HEK293 (cell line): Measurements from ENCODE around the gene NOLC1.

Experiments used
- CTCF ChIA-PET: fragments of 350-600 bp; formaldehyde crosslinking; extraction: SDS; loops from one replicate; lab custom pipeline; 2021; ENCODE audit warnings: antibody characterized with exemption; lab: Yijun Ruan, JAX
- POLR2A ChIA-PET: fragments of 300-600 bp; formaldehyde crosslinking; extraction: SDS; loops from one replicate; lab custom pipeline; 2020; ENCODE audit warnings: antibody characterized with exemption, inconsistent platforms; lab: Yijun Ruan, JAX
- H3K27ac ChIP-seq: fragments of 200-500 bp; sonication (Bioruptor generic); 2 replicates; pipeline ENCODE4 v1.5.1; 2014; ENCODE audit warnings: low read depth, low read length, control low read depth, inconsistent platforms; ENCODE audit errors: extremely low read depth
- H3K36me3 ChIP-seq, 2 experiments: fragments of 200-500 bp in 1 of 2; sonication (Bioruptor generic) in 1 of 2; 1 replicate in 1 of 2; 2 replicates in 1 of 2; pipeline ENCODE4 v1.5.1; 2014 to 2017; ENCODE audit warnings: inconsistent platforms in 2 of 2, low read length in 2 of 2; ENCODE audit not compliant: control insufficient read depth in 2 of 2, insufficient read depth in 1 of 2
- H3K4me1 ChIP-seq: fragments of 200-500 bp; sonication (Bioruptor generic); 2 replicates; pipeline ENCODE4 v1.5.1; 2014; ENCODE audit warnings: mild to moderate bottlenecking, low read length, inconsistent platforms; ENCODE audit not compliant: control insufficient read depth, insufficient read depth
- H3K4me3 ChIP-seq: 2 replicates; pipeline ENCODE4 v1.5.1; 2011; ENCODE audit warnings: low read depth, mild to moderate bottlenecking, control low read depth, low read length, moderate library complexity
- H3K9me3 ChIP-seq: fragments of 200-500 bp; sonication (Bioruptor generic); 2 replicates; pipeline ENCODE4 v1.5.1; 2014; ENCODE audit warnings: low read depth, low read length, inconsistent platforms; ENCODE audit not compliant: control insufficient read depth, insufficient read depth
- GLIS2 ChIP-seq: fragments of 450-650 bp; formaldehyde crosslinking; IDR thresholded peaks from 2 replicates; pipeline ENCODE4 v1.5.1; 2016; ENCODE audit warnings: missing biosample characterization, missing genetic modification characterization
- KLF1 ChIP-seq: fragments of 450-650 bp; formaldehyde crosslinking; IDR thresholded peaks from 2 replicates; pipeline ENCODE4 v1.5.1; 2016; ENCODE audit warnings: missing biosample characterization, missing genetic modification characterization
- KLF16 ChIP-seq: fragments of 450-650 bp; formaldehyde crosslinking; IDR thresholded peaks from 2 replicates; pipeline ENCODE4 v1.5.1; 2017; ENCODE audit warnings: missing biosample characterization, missing genetic modification characterization
- KLF7 ChIP-seq: fragments of 450-650 bp; formaldehyde crosslinking; IDR thresholded peaks from 2 replicates; pipeline ENCODE4 v1.5.1; 2016; ENCODE audit warnings: missing biosample characterization, missing genetic modification characterization, borderline replicate concordance
- PRDM10 ChIP-seq: fragments of 450-650 bp; formaldehyde crosslinking; IDR thresholded peaks from 2 replicates; pipeline ENCODE4 v1.5.1; 2016; ENCODE audit warnings: missing biosample characterization, missing genetic modification characterization
- ZFP3 ChIP-seq: fragments of 450-650 bp; formaldehyde crosslinking; IDR thresholded peaks from 2 replicates; pipeline ENCODE4 v1.5.1; 2016; ENCODE audit warnings: low read depth, missing biosample characterization, missing genetic modification characterization
- ZNF112 ChIP-seq: fragments of 450-650 bp; formaldehyde crosslinking; IDR thresholded peaks from 2 replicates; pipeline ENCODE4 v1.5.0; 2017; ENCODE audit warnings: missing biosample characterization, missing genetic modification characterization
- ZNF138 ChIP-seq: fragments of 450-650 bp; formaldehyde crosslinking; IDR thresholded peaks from 2 replicates; pipeline ENCODE4 v1.5.1; 2016; ENCODE audit warnings: missing biosample characterization, missing genetic modification characterization, borderline replicate concordance
- ZNF174 ChIP-seq: fragments of 450-650 bp; formaldehyde crosslinking; IDR thresholded peaks from 2 replicates; pipeline ENCODE4 v1.5.0; 2017; ENCODE audit warnings: missing biosample characterization, mild to moderate bottlenecking, missing genetic modification characterization
- ZNF184 ChIP-seq: fragments of 450-650 bp; IDR thresholded peaks from 2 replicates; pipeline ENCODE4 v1.5.1; 2018; ENCODE audit warnings: missing biosample characterization, mild to moderate bottlenecking, missing genetic modification characterization
- ZNF202 ChIP-seq: fragments of 450-650 bp; formaldehyde crosslinking; IDR thresholded peaks from 2 replicates; pipeline ENCODE4 v1.5.1; 2016; ENCODE audit warnings: missing biosample characterization, missing genetic modification characterization, borderline replicate concordance
- ZNF404 ChIP-seq: fragments of 450-650 bp; formaldehyde crosslinking; IDR thresholded peaks from 2 replicates; pipeline ENCODE4 v1.5.1; 2017; ENCODE audit warnings: missing biosample characterization, missing genetic modification characterization
- ZNF423 ChIP-seq: fragments of 450-650 bp; formaldehyde crosslinking; IDR thresholded peaks from 2 replicates; pipeline ENCODE4 v1.5.1; 2016; ENCODE audit warnings: missing biosample characterization, missing genetic modification characterization
- ZNF473 ChIP-seq: fragments of 450-650 bp; formaldehyde crosslinking; IDR thresholded peaks from 2 replicates; pipeline ENCODE4 v1.5.1; 2017; ENCODE audit warnings: missing biosample characterization, missing genetic modification characterization
- ZNF513 ChIP-seq: fragments of 450-650 bp; IDR thresholded peaks from 2 replicates; pipeline ENCODE4 v1.5.1; 2018; ENCODE audit warnings: missing biosample characterization, missing genetic modification characterization
- ZNF530 ChIP-seq: fragments of 450-650 bp; formaldehyde crosslinking; IDR thresholded peaks from 2 replicates; pipeline ENCODE4 v1.5.1; 2016; ENCODE audit warnings: low read depth, missing biosample characterization, missing genetic modification characterization
- ZNF571 ChIP-seq: fragments of 450-650 bp; formaldehyde crosslinking; IDR thresholded peaks from 2 replicates; pipeline ENCODE4 v1.5.0; 2017; ENCODE audit warnings: missing biosample characterization, missing genetic modification characterization
- ZNF624 ChIP-seq: fragments of 450-650 bp; formaldehyde crosslinking; IDR thresholded peaks from 2 replicates; pipeline ENCODE4 v1.5.1; 2017; ENCODE audit warnings: missing biosample characterization, missing genetic modification characterization
- TF ChIP-seq, protein P1 (sequence below): fragments of 450-650 bp; formaldehyde crosslinking; IDR thresholded peaks from 2 replicates; pipeline ENCODE4 v1.5.1; 2016; ENCODE audit warnings: missing biosample characterization, missing genetic modification characterization
- TF ChIP-seq, protein P2 (sequence below): fragments of 450-650 bp; formaldehyde crosslinking; IDR thresholded peaks from 2 replicates; pipeline ENCODE4 v1.5.1; 2017; ENCODE audit warnings: missing biosample characterization, missing genetic modification characterization

The NOLC1 gene

GRCh38 chr10:102148275-102148674, 3.9 kb upstream of the NOLC1 start:
- H3K36me3 ChIP-seq: peaks cover 29 to 65% of the 10 kb centered on the region in 2 experiments

GRCh38 chr10:102150970-102151773, 1.0 kb upstream of the NOLC1 start:
- Histone ChIP-seq H3K4me3 (peak overlapping the region; percentile 33), H3K27ac (peak overlapping the region; percentile 73), H3K9me3 (no peaks in the 10 kb centered on the region), H3K4me1 (peaks cover 2% of the 10 kb centered on the region; the same call in 1 of the 2 replicates), H3K36me3 (peaks cover 39 to 63% of the 10 kb centered on the region in 2 experiments)
- ChIA-PET POLR2A (interaction anchor here (0.6 to 1.6 kb wide), 8 partner anchors 13 to 270 kb away, joined by 3 to 11 read pairs (median 3); partner anchors contain the start of genes FBXL15 and PPRC1), CTCF (interaction anchor here (1.0 to 5.0 kb wide), 4 partner anchors 18 to 433 kb away, joined by 3 to 31 read pairs (median 4); no protein-coding TSS in a partner anchor)
- TF ChIP-seq, protein P1, sequence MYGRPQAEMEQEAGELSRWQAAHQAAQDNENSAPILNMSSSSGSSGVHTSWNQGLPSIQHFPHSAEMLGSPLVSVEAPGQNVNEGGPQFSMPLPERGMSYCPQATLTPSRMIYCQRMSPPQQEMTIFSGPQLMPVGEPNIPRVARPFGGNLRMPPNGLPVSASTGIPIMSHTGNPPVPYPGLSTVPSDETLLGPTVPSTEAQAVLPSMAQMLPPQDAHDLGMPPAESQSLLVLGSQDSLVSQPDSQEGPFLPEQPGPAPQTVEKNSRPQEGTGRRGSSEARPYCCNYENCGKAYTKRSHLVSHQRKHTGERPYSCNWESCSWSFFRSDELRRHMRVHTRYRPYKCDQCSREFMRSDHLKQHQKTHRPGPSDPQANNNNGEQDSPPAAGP (tag by site-specific recombination): no peak
- TF ChIP-seq GLIS2 (tag by site-specific recombination) (no peak), ZNF138 (no peak), ZNF423 (tag by site-specific recombination) (no peak), ZFP3 (tag by site-specific recombination) (no peak), KLF7 (tag by site-specific recombination) (no peak), ZNF571 (tag by site-specific recombination) (no peak), ZNF202 (no peak), ZNF404 (tag by site-specific recombination) (no peak), ZNF530 (tag by site-specific recombination) (no peak), KLF16 (tag by site-specific recombination) (no peak), ZNF473 (tag by site-specific recombination) (no peak), ZNF624 (tag by site-specific recombination) (no peak), KLF1 (no peak; the same call in 1 of the 2 replicates), ZNF112 (tag by site-specific recombination) (no peak)
- TF ChIP-seq, protein P2, sequence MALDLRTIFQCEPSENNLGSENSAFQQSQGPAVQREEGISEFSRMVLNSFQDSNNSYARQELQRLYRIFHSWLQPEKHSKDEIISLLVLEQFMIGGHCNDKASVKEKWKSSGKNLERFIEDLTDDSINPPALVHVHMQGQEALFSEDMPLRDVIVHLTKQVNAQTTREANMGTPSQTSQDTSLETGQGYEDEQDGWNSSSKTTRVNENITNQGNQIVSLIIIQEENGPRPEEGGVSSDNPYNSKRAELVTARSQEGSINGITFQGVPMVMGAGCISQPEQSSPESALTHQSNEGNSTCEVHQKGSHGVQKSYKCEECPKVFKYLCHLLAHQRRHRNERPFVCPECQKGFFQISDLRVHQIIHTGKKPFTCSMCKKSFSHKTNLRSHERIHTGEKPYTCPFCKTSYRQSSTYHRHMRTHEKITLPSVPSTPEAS: no peak

More at GRCh38 chr10:102148275-102148674, 3.9 kb upstream of the NOLC1 start:
- CTCF ChIA-PET: interaction anchor here (1.2 kb wide), 1 partner anchor 16 kb away, joined by 5 read pairs; no protein-coding TSS in a partner anchor
- Histone ChIP-seq H3K4me3 (no peak overlapping the region), H3K9me3 (no peaks in the 10 kb centered on the region), H3K4me1 (0 out of 2 replicates have a peak, but pooled peaks cover 2% of the 10 kb centered on the region), H3K27ac (no peak overlapping the region)
- POLR2A ChIA-PET: interaction anchor here (0.9 kb wide), 1 partner anchor 34 kb away, joined by 5 read pairs; no protein-coding TSS in a partner anchor
- TF ChIP-seq PRDM10: no peak
- TF ChIP-seq ZNF513 (tag by site-specific recombination): peak; percentile 99
- TF ChIP-seq ZNF174 (tag by site-specific recombination): no peak
- no peak for TF ChIP-seq ZNF184 (tag by site-specific recombination)
